Measurements from ENCODE around the gene PLCH2. TPM values are rescaled to one million over a fixed set of nuclear protein-coding genes. Genes with fewer than 3 reads are reported as not detected.

PLCH2 gene
- total RNA-seq, 1 donor from 2014 or later: 0.11 TPM

GRCh38 chr1:2471587-2472001, 4.5 kb upstream of the PLCH2 start:
- DNase-seq (ENCODE audit: low spot score): no peak
- intact Hi-C loops (cut with DNase I): no loop called here

- no peak for DNase-seq (ENCODE audit: low spot score)
- intact Hi-C loops (cut with DNase I): no loop called here
Observed at GRCh38 chr1:2472109-2472508, 4.0 kb upstream of the PLCH2 start.

GRCh38 chr1:2472561-2473177, 3.4 kb upstream of the PLCH2 start:
- intact Hi-C loops (cut with DNase I): no loop called here
- DNase-seq (ENCODE audit: low spot score): no peak

- DNase-seq (ENCODE audit: low spot score): no peak
- intact Hi-C loops (cut with DNase I): no loop called here
Observed at GRCh38 chr1:2473198-2473597, 2.9 kb upstream of the PLCH2 start.

- intact Hi-C loops (cut with DNase I): no loop called here
- no peak for DNase-seq (ENCODE audit: low spot score)
Observed at GRCh38 chr1:2474104-2474844, 1.8 kb upstream of the PLCH2 start.

GRCh38 chr1:2474933-2475371, 1.1 kb upstream of the PLCH2 start:
- DNase-seq (ENCODE audit: low spot score): no peak
- intact Hi-C loops (cut with DNase I): no loop called here

- no peak for DNase-seq (ENCODE audit: low spot score)
- intact Hi-C loops (cut with DNase I): no loop called here
Observed at GRCh38 chr1:2475571-2475970, 518 bp upstream of the PLCH2 start.

GRCh38 chr1:2477309-2477708, 1.2 kb downstream of the PLCH2 start:
- intact Hi-C loops (cut with DNase I): no loop called here
- no peak for DNase-seq (ENCODE audit: low spot score)

- intact Hi-C loops (cut with DNase I): no loop called here
- no peak for DNase-seq (ENCODE audit: low spot score)
Observed at GRCh38 chr1:2477791-2478499, 1.9 kb downstream of the PLCH2 start.

GRCh38 chr1:2479186-2479585, 3.1 kb downstream of the PLCH2 start:
- intact Hi-C loops (cut with DNase I): no loop called here
- no peak for DNase-seq (ENCODE audit: low spot score)

GRCh38 chr1:2479618-2480017, 3.5 kb downstream of the PLCH2 start:
- intact Hi-C loops (cut with DNase I): no loop called here
- no peak for DNase-seq (ENCODE audit: low spot score)

- intact Hi-C loops (cut with DNase I): no loop called here
- no peak for DNase-seq (ENCODE audit: low spot score)
Observed at GRCh38 chr1:2480236-2480985, 4.3 kb downstream of the PLCH2 start.

- DNase-seq (ENCODE audit: low spot score): no peak
- intact Hi-C loops (cut with DNase I): no loop called here
Observed at GRCh38 chr1:2480986-2481364, 4.9 kb downstream of the PLCH2 start.

- DNase-seq (ENCODE audit: low spot score): no peak
- intact Hi-C loops (cut with DNase I): no loop called here
Observed at GRCh38 chr1:2481885-2482284, 5.8 kb downstream of the PLCH2 start.

GRCh38 chr1:2482588-2482987, 6.5 kb downstream of the PLCH2 start:
- DNase-seq (ENCODE audit: low spot score): no peak
- intact Hi-C loops (cut with DNase I): no loop called here

- intact Hi-C loops (cut with DNase I): no loop called here
- no peak for DNase-seq (ENCODE audit: low spot score)
Observed at GRCh38 chr1:2483026-2483425, 6.9 kb downstream of the PLCH2 start.

GRCh38 chr1:2483970-2484369, 7.9 kb downstream of the PLCH2 start:
- intact Hi-C loops (cut with DNase I): no loop called here

GRCh38 chr1:2486041-2486440, 10.0 kb downstream of the PLCH2 start:
- DNase-seq (ENCODE audit: low spot score): no peak
- intact Hi-C loops (cut with DNase I): no loop called here

More at GRCh38 chr1:2483970-2484369, 7.9 kb downstream of the PLCH2 start:
- no peak for DNase-seq (ENCODE audit: low spot score)

GRCh38 chr1:2486558-2486957, 10.5 kb downstream of the PLCH2 start:
- intact Hi-C loops (cut with DNase I): no loop called here
- DNase-seq (ENCODE audit: low spot score): no peak

- no peak for DNase-seq (ENCODE audit: low spot score)
- intact Hi-C loops (cut with DNase I): no loop called here
Observed at GRCh38 chr1:2488688-2489087, 12.6 kb downstream of the PLCH2 start.

Data from cardiac septum (tissue), 1 donor.